22Rv1 (cell line): ENCODE results near the gene NRCAM.
A peak's percentile ranks its signal among the peaks of the same experiment; 100 is the strongest.

ENCODE experiments used
- H3K27ac ChIP-seq: fragments of 450-650 bp; 2 replicates; pipeline ENCODE4 v1.5.1; 2017
- CTCF ChIP-seq: fragments of 450-650 bp; IDR thresholded peaks from 2 replicates; pipeline ENCODE4 v1.5.1; 2017; ENCODE audit warnings: mild to moderate bottlenecking
- ZFX ChIP-seq: fragments of 450-650 bp; IDR thresholded peaks from 2 replicates; pipeline ENCODE4 v1.6.1; 2017; ENCODE audit warnings: antibody characterized with exemption, borderline replicate concordance

NRCAM gene

GRCh38 chr7:108128514-108128913 is 327.7 kb downstream of the NRCAM start:
- TF ChIP-seq CTCF, result no peak
- no peak for TF ChIP-seq ZFX
- H3K27ac ChIP-seq, result no peak overlapping the region

GRCh38 chr7:108127461-108127860 is 328.8 kb downstream of the NRCAM start:
- no peak for TF ChIP-seq ZFX
- no peak overlapping the region for H3K27ac ChIP-seq

GRCh38 chr7:108124820-108125219 is 331.4 kb downstream of the NRCAM start:
- H3K27ac ChIP-seq, result no peak overlapping the region
- TF ChIP-seq ZFX, result no peak
- no peak for TF ChIP-seq CTCF

- H3K27ac ChIP-seq, result no peak overlapping the region
- no peak for TF ChIP-seq CTCF
- no peak for TF ChIP-seq ZFX
These were observed 334.1 kb downstream of the NRCAM start for GRCh38 chr7:108122181-108122580.

GRCh38 chr7:108120933-108121332 is 335.3 kb downstream of the NRCAM start:
- no peak overlapping the region for H3K27ac ChIP-seq
- TF ChIP-seq ZFX, result no peak
- TF ChIP-seq CTCF, result no peak

GRCh38 chr7:108120196-108120595 is 336.0 kb downstream of the NRCAM start:
- H3K27ac ChIP-seq, result no peak overlapping the region
- TF ChIP-seq ZFX, result no peak
- TF ChIP-seq CTCF, result no peak

- no peak overlapping the region for H3K27ac ChIP-seq
- no peak for TF ChIP-seq CTCF
- TF ChIP-seq ZFX, result no peak
These were observed 337.3 kb downstream of the NRCAM start for GRCh38 chr7:108118959-108119358.

- TF ChIP-seq ZFX (no peak), CTCF (peak; percentile 90)
- no peak overlapping the region for H3K27ac ChIP-seq
These were observed 342.0 kb downstream of the NRCAM start for GRCh38 chr7:108114117-108114841.
